Adrenal gland (tissue), 12 donors: ENCODE results near the gene TEKT5. TPM values are rescaled to one million over a fixed set of nuclear protein-coding genes. Genes with fewer than 3 reads are reported as not detected.

Source experiments
- DNase-seq, 7 donors: peaks; one replicate each; pipeline ENCODE4 v3.0.0-alpha.2; 2019 to 2020
- H3K27ac ChIP-seq, 5 donors: fragments of 200-600 bp; sonication (generic) in 4 of 5; 1 replicate in 3 of 5; 2 replicates in 2 of 5; pipeline versions ENCODE4 v1.5.1 to v1.8.0; 2016 to 2020; ENCODE audit warnings: mild to moderate bottlenecking in 1 of 5
- H3K27me3 ChIP-seq: fragments of 200-600 bp; 2 replicates; pipeline ENCODE4 v1.8.0; 2021
- H3K36me3 ChIP-seq, 2 donors: fragments of 200-600 bp; replicated peaks in 1 of 2; 1 replicate in 1 of 2; 2 replicates in 1 of 2; pipeline versions ENCODE4 v1.5.1 to v1.8.0; 2018 to 2022
- H3K4me1 ChIP-seq, 2 donors: fragments of 200-600 bp; replicated peaks in 1 of 2; 1 replicate in 1 of 2; 2 replicates in 1 of 2; pipeline versions ENCODE4 v1.5.1 to v1.8.0; 2018 to 2021
- H3K4me3 ChIP-seq, 4 donors: fragments of 200-600 bp; sonication (generic) in 3 of 4; one replicate each; pipeline ENCODE4 v1.5.1; 2016 to 2018
- H3K9me3 ChIP-seq, 3 donors: fragments of 200-600 bp; sonication (generic) in 1 of 3; replicated peaks in 1 of 3; 1 replicate in 2 of 3; 2 replicates in 1 of 3; pipeline versions ENCODE4 v1.5.1 to v1.8.0; 2016 to 2021
- POLR2A ChIP-seq, 2 donors: fragments of 450-650 bp; IDR thresholded peaks; one replicate each; pipeline ENCODE4 v1.6.1; 2017; ENCODE audit warnings: antibody characterized with exemption in 2 of 2, mild to moderate bottlenecking in 2 of 2, moderate library complexity in 1 of 2
- WGBS, 4 donors: extraction: QIAGEN DNeasy Blood & Tissue Kit in 2 of 4; methylation state at CpG; one replicate each; pipeline versions ENCODE4 v1.1.5 to v1.1.7; 2013 to 2017; 5-methylcytosine and 5-hydroxymethylcytosine counted together
- intact Hi-C, 2 donors: fragments of 100-400 bp; cut with DNase I; formaldehyde crosslinking; loops; one replicate each; pipeline versions ENCODE4 v1.14.1 to v1.15.0; 2022 to 2023
- polyA plus RNA-seq, 3 donors: library from polyadenylated mRNA; stranded (reverse); fragments of 200-250 nt in 2 of 3; fragments of 350-450 nt in 1 of 3; fragmentation: Illumina TruSeq in 1 of 3; extraction: RNeasy Lipid Tissue Mini Kit (QIAGEN cat#74804) in 1 of 3; gene quantifications; one replicate each; pipeline ENCODE4 v1.2.3, GENCODE V29; 2013 to 2014
- total RNA-seq, 9 donors: library from RNA; depleted of rRNA in 4 of 9; stranded (reverse); fragments of >200 nt in 4 of 9; fragments of 120-200 nt in 1 of 9; fragmentation: NEBNext Ultra II Directional in 1 of 9; extraction: Animal tissue kit (Norgen Biotek cat#: 25700) in 1 of 9; gene quantifications; one replicate each; pipeline versions ENCODE4 v1.1.0 to v1.2.4, GENCODE V29; 2013 to 2023
- TF ChIP-seq, protein P1 (sequence below), 6 experiments: fragments of 450-650 bp in 4 of 6; fragments of 200-600 bp in 2 of 6; sonication (generic) in 1 of 6; IDR thresholded peaks; 1 replicate in 5 of 6; 2 replicates in 1 of 6; pipeline versions ENCODE4 v1.5.1 to v1.8.0; 2016 to 2021; ENCODE audit warnings: antibody characterized with exemption in 6 of 6, mild to moderate bottlenecking in 2 of 6, moderate library complexity in 1 of 6
- donor health status: healthy with polysubstance abuse.
- donor health status: Bipolar disorder and iron deficiency.
- donor health status: DM: yes; HTN: yes; CAD: no.
- donor health status: DM: no; HTN: no; CAD: no.
- donor health status: DM: no; HTN: no; CAD: no.
- donor health status: DM: yes; HTN: yes; CAD: no.

TEKT5 gene
- total and polyA plus RNA-seq, 12 donors = 0.34 to 0.88 (median 0.43) TPM; not detected in 8

DNA sequence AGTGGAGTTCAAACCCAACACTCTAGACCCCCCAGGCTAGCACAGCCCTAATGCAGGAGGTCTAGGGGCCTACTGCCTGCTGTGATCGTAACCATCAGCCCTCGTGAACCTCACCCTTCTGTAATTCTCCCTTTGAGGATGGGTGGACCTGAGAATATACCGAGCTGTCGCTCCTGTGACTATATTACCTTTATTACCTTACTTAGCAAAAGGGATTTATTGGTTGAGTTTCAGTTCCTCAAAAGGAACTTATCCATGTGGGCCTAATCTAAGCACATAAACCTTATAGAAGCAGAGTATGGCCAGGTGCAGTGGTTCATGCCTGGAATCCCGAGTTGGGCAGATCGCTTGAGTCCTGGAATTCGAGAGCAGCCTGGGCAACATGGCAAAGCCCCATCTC, 95.1 kb downstream of the TEKT5 start:
- Histone ChIP-seq H3K4me1 (no peaks in the 10 kb centered on the region), H3K36me3 (no peaks in the 10 kb centered on the region), H3K27me3 (peaks cover 6% of the 10 kb centered on the region), H3K9me3 (no peaks in the 10 kb centered on the region), H3K27ac (no peak overlapping the region), H3K4me3 (no peak overlapping the region)
- no peak for DNase-seq
- intact Hi-C loops = no loop called here
- TF ChIP-seq POLR2A (IDR thresholded peaks at IDR 0.05) = no peak
- TF ChIP-seq, protein P1, sequence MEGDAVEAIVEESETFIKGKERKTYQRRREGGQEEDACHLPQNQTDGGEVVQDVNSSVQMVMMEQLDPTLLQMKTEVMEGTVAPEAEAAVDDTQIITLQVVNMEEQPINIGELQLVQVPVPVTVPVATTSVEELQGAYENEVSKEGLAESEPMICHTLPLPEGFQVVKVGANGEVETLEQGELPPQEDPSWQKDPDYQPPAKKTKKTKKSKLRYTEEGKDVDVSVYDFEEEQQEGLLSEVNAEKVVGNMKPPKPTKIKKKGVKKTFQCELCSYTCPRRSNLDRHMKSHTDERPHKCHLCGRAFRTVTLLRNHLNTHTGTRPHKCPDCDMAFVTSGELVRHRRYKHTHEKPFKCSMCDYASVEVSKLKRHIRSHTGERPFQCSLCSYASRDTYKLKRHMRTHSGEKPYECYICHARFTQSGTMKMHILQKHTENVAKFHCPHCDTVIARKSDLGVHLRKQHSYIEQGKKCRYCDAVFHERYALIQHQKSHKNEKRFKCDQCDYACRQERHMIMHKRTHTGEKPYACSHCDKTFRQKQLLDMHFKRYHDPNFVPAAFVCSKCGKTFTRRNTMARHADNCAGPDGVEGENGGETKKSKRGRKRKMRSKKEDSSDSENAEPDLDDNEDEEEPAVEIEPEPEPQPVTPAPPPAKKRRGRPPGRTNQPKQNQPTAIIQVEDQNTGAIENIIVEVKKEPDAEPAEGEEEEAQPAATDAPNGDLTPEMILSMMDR (IDR thresholded peaks at IDR 0.05) = no peak
- 83 to 91% (median 88%) methylated on average over 7 of the region's 7 CpGs for WGBS, 4 donors

DNA sequence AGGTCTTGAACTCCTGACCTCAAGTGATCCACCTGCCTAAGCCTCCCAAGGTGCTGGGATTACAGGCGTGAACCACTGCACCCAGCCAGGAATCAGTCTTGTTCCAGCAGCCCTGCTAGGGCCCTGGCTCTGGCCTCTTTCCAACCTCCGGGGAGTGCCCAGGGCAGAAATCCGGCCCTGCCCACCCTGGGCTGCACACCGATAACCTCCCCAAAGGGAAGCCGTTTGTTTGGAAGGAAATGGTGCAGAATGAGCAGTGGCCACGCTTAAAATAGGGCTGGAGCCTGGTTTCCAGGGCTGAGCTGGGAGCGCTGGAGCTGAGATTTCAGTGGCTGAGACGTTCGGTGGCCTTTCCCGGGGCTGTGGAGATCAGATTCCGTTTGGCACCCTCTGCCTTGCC, 96.6 kb downstream of the TEKT5 start:
- no peak for TF ChIP-seq POLR2A (IDR thresholded peaks at IDR 0.05)
- TF ChIP-seq, protein P1 (IDR thresholded peaks at IDR 0.05) = no peak
- DNase-seq = peak in 1 of 7 donors; percentile 32
- H3K27ac ChIP-seq = no peak overlapping the region
- intact Hi-C loops = no loop called here
- H3K4me3 ChIP-seq = no peak overlapping the region
- no peaks in the 10 kb centered on the region for H3K36me3 ChIP-seq
- no peaks in the 10 kb centered on the region for H3K4me1 ChIP-seq
- no peaks in the 10 kb centered on the region for H3K9me3 ChIP-seq
- 42 to 62% (median 47%) methylated on average over 10 to 11 of the region's 11 CpGs for WGBS, 4 donors
- H3K27me3 ChIP-seq = peaks cover 6% of the 10 kb centered on the region

DNA sequence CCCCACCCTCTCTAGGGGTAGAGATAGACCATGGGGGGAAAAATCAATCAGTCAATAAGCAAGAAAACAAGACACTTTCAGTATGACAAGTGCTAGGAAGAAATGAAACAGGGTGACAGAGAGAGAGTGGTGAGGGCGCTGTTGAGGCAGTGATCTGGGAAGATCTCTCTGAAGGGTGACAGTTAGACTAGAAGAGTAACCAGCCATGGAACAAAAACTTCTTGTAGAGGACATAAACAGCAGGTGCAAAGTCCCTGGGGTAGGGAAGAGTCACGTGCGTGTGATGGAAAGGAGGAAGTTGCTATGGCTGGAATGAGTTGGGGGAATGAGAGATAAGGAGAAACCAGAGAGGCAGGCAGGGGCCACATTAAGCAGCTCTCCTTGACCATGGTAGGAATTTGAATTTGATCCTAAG, 97.5 kb downstream of the TEKT5 start:
- intact Hi-C loops = no loop called here
- no peak for DNase-seq
- TF ChIP-seq, protein P1 (IDR thresholded peaks at IDR 0.05) = no peak
- no peak for TF ChIP-seq POLR2A (IDR thresholded peaks at IDR 0.05)

DNA sequence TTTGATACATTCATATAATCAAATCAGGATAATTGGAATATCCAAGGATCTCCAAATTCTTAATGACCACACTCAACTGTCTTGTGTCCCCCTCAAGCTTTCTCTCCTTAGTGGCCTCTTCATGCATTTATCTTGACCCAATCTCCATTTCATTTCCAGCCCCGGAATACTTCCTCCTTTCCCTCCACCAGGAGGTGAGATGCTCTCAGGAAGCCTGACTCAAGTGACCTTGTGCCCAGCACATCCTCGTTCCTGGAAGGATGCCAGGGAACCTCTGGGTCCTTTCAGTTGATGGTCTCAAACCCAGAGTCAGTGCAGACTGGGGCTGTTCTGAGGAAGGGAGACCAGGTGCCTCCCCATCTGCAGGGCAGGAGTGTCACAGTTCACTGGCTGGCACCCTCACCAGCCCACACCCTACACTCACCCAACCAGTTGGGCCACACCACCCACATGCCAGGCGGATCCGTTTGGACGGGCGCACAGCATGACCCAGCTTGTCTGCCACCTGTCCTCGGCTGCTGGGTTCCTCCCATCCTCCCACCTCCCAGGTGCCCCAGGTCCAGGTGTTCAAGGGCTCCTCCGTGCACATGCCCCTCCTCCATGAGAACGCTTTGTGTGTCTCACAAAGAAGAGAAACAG, 100.3 kb downstream of the TEKT5 start:
- H3K27ac ChIP-seq = no peak overlapping the region
- H3K4me3 ChIP-seq = no peak overlapping the region
- TF ChIP-seq POLR2A (IDR thresholded peaks at IDR 0.05) = no peak
- TF ChIP-seq, protein P1 (IDR thresholded peaks at IDR 0.05) = no peak
- 60 to 65% (median 62%) methylated on average over 9 of the region's 9 CpGs for WGBS, 4 donors
- intact Hi-C loops = no loop called here
- no peaks in the 10 kb centered on the region for H3K36me3 ChIP-seq
- no peaks in the 10 kb centered on the region for H3K4me1 ChIP-seq
- peaks cover 6% of the 10 kb centered on the region for H3K27me3 ChIP-seq
- peak in 1 of 7 donors; percentile 17 for DNase-seq
- no peaks in the 10 kb centered on the region for H3K9me3 ChIP-seq

More for the DNA sequence above, 97.5 kb downstream of the TEKT5 start:
- no peaks in the 10 kb centered on the region for H3K4me1 ChIP-seq
- H3K36me3 ChIP-seq = no peaks in the 10 kb centered on the region
- H3K4me3 ChIP-seq = no peak overlapping the region
- no peaks in the 10 kb centered on the region for H3K9me3 ChIP-seq
- H3K27ac ChIP-seq = no peak overlapping the region
- H3K27me3 ChIP-seq = peaks cover 6% of the 10 kb centered on the region
- WGBS, 4 donors = 74 to 82% (median 77%) methylated on average over 3 of the region's 3 CpGs
